Measurements from ENCODE around the gene UROD. TPM values are rescaled to one million over a fixed set of nuclear protein-coding genes. Genes with fewer than 3 reads are reported as not detected.
A peak's percentile ranks its signal among the peaks of the same experiment; 100 is the strongest.

Gene UROD
- total RNA-seq, result 76.1 and 77.4 TPM in 2 replicates
- long read RNA-seq, transcript UROD-201 (10 exons, 1,300 nt), result major isoform, 137 of 199 reads
- long read RNA-seq, partial matches to known transcripts, result 13 of 199 reads
- long read RNA-seq, other reads (novel, unspliced or antisense), result 46 of 199 reads

- DNase-seq (ENCODE audit: low read depth, low spot score), result peak; percentile 83
- Mint-ChIP-seq H3K4me3 (peak within 1 kb of the TSS; percentile 94), H3K36me3 (ENCODE audit: low read depth) (no peaks in the 10 kb centered on the region), H3K9me3 (no peaks in the 10 kb centered on the region), H3K27ac (ENCODE audit: unreplicated experiment) (peak within 1 kb of the TSS; percentile 76), H3K4me1 (peaks cover 37% of the 10 kb centered on the region), H3K27me3 (ENCODE audit: low read depth) (no peaks in the 10 kb centered on the region)
- TF ChIP-seq, protein P1, sequence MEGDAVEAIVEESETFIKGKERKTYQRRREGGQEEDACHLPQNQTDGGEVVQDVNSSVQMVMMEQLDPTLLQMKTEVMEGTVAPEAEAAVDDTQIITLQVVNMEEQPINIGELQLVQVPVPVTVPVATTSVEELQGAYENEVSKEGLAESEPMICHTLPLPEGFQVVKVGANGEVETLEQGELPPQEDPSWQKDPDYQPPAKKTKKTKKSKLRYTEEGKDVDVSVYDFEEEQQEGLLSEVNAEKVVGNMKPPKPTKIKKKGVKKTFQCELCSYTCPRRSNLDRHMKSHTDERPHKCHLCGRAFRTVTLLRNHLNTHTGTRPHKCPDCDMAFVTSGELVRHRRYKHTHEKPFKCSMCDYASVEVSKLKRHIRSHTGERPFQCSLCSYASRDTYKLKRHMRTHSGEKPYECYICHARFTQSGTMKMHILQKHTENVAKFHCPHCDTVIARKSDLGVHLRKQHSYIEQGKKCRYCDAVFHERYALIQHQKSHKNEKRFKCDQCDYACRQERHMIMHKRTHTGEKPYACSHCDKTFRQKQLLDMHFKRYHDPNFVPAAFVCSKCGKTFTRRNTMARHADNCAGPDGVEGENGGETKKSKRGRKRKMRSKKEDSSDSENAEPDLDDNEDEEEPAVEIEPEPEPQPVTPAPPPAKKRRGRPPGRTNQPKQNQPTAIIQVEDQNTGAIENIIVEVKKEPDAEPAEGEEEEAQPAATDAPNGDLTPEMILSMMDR (conservative IDR thresholded peaks at IDR 0.05), result no peak
These were observed at the start of gene UROD for GRCh38 chr1:45011837-45012638. UROD (plus strand) TSS chr1:45012254; CDS start chr1:45012266, 12 bp downstream.

GRCh38 chr1:44962729-44963128 is 49.3 kb upstream of the UROD start:
- Mint-ChIP-seq H3K36me3 (ENCODE audit: low read depth) (peaks cover 4% of the 10 kb centered on the region), H3K4me3 (no peak overlapping the region), H3K27me3 (ENCODE audit: low read depth) (no peaks in the 10 kb centered on the region), H3K27ac (ENCODE audit: unreplicated experiment) (no peak overlapping the region), H3K9me3 (no peaks in the 10 kb centered on the region), H3K4me1 (no peaks in the 10 kb centered on the region)
- DNase-seq (ENCODE audit: low read depth, low spot score), result no peak
- TF ChIP-seq, protein P1 (conservative IDR thresholded peaks at IDR 0.05), result no peak

GRCh38 chr1:44964396-44964795 is 47.7 kb upstream of the UROD start:
- no peaks in the 10 kb centered on the region for H3K9me3 Mint-ChIP-seq
- no peak for DNase-seq (ENCODE audit: low read depth, low spot score)
- TF ChIP-seq, protein P1 (conservative IDR thresholded peaks at IDR 0.05), result no peak
- no peak overlapping the region for H3K4me3 Mint-ChIP-seq
- H3K27ac Mint-ChIP-seq (ENCODE audit: unreplicated experiment), result no peak overlapping the region
- H3K4me1 Mint-ChIP-seq, result no peaks in the 10 kb centered on the region
- H3K27me3 Mint-ChIP-seq (ENCODE audit: low read depth), result no peaks in the 10 kb centered on the region
- H3K36me3 Mint-ChIP-seq (ENCODE audit: low read depth), result no peaks in the 10 kb centered on the region

- TF ChIP-seq, protein P1 (conservative IDR thresholded peaks at IDR 0.05), result no peak
- Mint-ChIP-seq H3K9me3 (no peaks in the 10 kb centered on the region), H3K4me1 (no peaks in the 10 kb centered on the region), H3K27ac (ENCODE audit: unreplicated experiment) (no peak overlapping the region), H3K36me3 (ENCODE audit: low read depth) (peaks cover 3% of the 10 kb centered on the region), H3K4me3 (no peak overlapping the region), H3K27me3 (ENCODE audit: low read depth) (no peaks in the 10 kb centered on the region)
- no peak for DNase-seq (ENCODE audit: low read depth, low spot score)
These were observed 41.7 kb upstream of the UROD start for GRCh38 chr1:44970317-44970716.

DNA sequence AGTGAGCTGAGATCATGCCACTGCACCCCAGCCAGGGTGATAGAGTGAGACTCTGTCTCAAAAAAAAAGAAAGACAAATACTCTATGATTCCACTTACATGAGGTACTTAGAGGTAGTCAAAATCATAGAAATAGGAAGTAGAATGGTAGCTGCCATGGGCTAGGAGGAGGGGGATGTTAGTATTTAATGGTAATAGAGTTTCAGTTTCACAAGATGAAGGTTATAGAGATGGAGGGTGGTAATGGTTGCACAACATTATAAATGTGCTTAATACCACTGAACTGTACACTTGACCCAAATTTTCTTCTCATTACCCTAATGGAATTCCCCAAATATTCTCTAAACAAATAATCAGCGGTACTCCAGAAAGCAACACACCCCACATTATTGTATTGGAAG is 38.4 kb upstream of the UROD start:
- Mint-ChIP-seq H3K27ac (ENCODE audit: unreplicated experiment) (no peak overlapping the region), H3K4me3 (no peak overlapping the region), H3K27me3 (ENCODE audit: low read depth) (no peaks in the 10 kb centered on the region), H3K36me3 (ENCODE audit: low read depth) (peaks cover 33% of the 10 kb centered on the region), H3K9me3 (peaks cover 5% of the 10 kb centered on the region), H3K4me1 (no peaks in the 10 kb centered on the region)
- TF ChIP-seq, protein P1 (conservative IDR thresholded peaks at IDR 0.05), result no peak
- DNase-seq (ENCODE audit: low read depth, low spot score), result no peak

All from neural crest cell (in vitro differentiated cells).